Testis (tissue), 2 donors: ENCODE data around the gene FGF21.

Source experiments
- CTCF ChIP-seq, 3 experiments: fragments of 450-650 bp in 2 of 3; fragments of 200-600 bp in 1 of 3; sonication (generic) in 1 of 3; IDR thresholded peaks; one replicate each; pipeline ENCODE4 v1.5.1; 2016 to 2019; ENCODE audit warnings: antibody characterized with exemption in 3 of 3, mild to moderate bottlenecking in 2 of 3, moderate library complexity in 1 of 3
- POLR2A ChIP-seq: fragments of 450-650 bp; IDR thresholded peaks from one replicate; pipeline ENCODE4 v1.6.1; 2017; ENCODE audit warnings: antibody characterized with exemption, mild to moderate bottlenecking, moderate library complexity

GRCh38 chr19:48777139-48777538 lies 21.8 kb downstream of the FGF21 start:
- TF ChIP-seq CTCF (IDR thresholded peaks at IDR 0.05) (no peak), POLR2A (no peak)
